Body of pancreas (tissue), 4 donors: ENCODE data around the gene NXPH4.

Experiments used
- CTCF ChIP-seq, 7 experiments: fragments of 450-650 bp in 4 of 7; fragments of 200-600 bp in 3 of 7; sonication (generic) in 3 of 7; IDR thresholded peaks; one replicate each; pipeline ENCODE4 v1.5.1; 2016 to 2019; ENCODE audit warnings: antibody characterized with exemption in 7 of 7
- POLR2A ChIP-seq, 3 donors: fragments of 450-650 bp; IDR thresholded peaks; one replicate each; pipeline ENCODE4 v1.6.1; 2016; ENCODE audit warnings: antibody characterized with exemption in 3 of 3, mild to moderate bottlenecking in 2 of 3

- TF ChIP-seq CTCF (IDR thresholded peaks at IDR 0.05) = peak in 1 of 7 experiments; percentile 41
- TF ChIP-seq POLR2A (IDR thresholded peaks at IDR 0.05) = peak; percentile 17 to 59 (median 47)
Measured at GRCh38 chr12:57229634-57230380, 13.2 kb downstream of the NXPH4 start, which contains the start of gene SHMT2.
